ENCODE results near the gene FAM209A. TPM values are rescaled to one million over a fixed set of nuclear protein-coding genes. Genes with fewer than 3 reads are reported as not detected.
"Not testable (repeated sequence)": the region's sequence is repeated elsewhere in the genome, so short reads cannot be mapped to it uniquely, and the experiment has no call there.

Gene FAM209A
- total RNA-seq, 1 donor from 2014 or later = not detected

DNA sequence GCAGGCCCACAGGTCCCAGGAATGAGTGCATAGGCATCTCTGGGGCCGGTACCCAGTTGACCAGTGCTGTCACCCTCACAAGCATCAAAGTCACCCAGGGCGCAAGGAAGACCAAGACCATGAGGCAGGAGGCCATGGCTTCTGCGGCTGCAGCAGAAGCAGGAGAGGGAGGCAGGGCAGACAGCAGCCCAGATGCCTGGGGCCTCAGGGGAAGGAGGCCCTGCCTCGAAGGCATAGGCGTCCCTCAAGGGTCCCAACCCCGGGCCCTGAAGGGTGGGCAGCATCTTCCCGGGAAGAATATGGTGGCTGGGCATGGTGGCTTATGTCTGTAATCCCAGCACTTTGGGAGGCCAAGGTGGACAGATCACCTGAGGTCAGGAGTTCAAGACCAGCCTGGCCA is 3.0 kb downstream of the FAM209A start:
- Mint-ChIP-seq H3K27ac (ENCODE audit: unreplicated experiment) (no peak overlapping the region), H3K36me3 (ENCODE audit: unreplicated experiment) (no peaks in the 10 kb centered on the region), H3K9me3 (ENCODE audit: unreplicated experiment) (peaks cover 3% of the 10 kb centered on the region), H3K4me1 (ENCODE audit: low read depth, unreplicated experiment) (no peaks in the 10 kb centered on the region), H3K4me3 (ENCODE audit: unreplicated experiment) (no peak overlapping the region), H3K27me3 (ENCODE audit: unreplicated experiment) (peaks cover 4% of the 10 kb centered on the region)
- DNase-seq = no peak
- TF ChIP-seq, protein P1, sequence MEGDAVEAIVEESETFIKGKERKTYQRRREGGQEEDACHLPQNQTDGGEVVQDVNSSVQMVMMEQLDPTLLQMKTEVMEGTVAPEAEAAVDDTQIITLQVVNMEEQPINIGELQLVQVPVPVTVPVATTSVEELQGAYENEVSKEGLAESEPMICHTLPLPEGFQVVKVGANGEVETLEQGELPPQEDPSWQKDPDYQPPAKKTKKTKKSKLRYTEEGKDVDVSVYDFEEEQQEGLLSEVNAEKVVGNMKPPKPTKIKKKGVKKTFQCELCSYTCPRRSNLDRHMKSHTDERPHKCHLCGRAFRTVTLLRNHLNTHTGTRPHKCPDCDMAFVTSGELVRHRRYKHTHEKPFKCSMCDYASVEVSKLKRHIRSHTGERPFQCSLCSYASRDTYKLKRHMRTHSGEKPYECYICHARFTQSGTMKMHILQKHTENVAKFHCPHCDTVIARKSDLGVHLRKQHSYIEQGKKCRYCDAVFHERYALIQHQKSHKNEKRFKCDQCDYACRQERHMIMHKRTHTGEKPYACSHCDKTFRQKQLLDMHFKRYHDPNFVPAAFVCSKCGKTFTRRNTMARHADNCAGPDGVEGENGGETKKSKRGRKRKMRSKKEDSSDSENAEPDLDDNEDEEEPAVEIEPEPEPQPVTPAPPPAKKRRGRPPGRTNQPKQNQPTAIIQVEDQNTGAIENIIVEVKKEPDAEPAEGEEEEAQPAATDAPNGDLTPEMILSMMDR (IDR thresholded peaks at IDR 0.05; ENCODE audit: partially characterized antibody, unreplicated experiment) = no peak

DNA sequence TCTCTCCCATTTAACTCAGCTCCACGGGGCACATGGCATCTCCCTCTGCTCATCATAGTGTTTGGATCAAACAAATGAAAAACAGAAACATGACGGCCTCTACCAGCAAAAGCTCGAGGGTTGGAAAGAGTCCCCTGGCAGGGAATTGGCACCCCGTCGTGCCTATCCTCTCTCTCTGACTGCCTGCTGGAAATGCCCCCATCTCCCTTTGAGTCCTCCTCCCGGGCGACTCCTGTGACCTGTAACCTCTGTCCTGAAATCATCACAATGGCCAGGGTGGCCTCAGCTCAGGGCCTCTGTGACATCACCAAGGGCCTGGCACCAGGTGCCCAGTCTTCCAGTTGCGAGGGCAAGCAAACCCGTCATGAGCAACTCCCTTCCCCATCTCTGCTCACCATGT is 8.4 kb downstream of the FAM209A start, which contains the start of gene FAM209B:
Gene FAM209B, plus strand, starts transcription at position 301 of the 400 bp plus-strand sequence. Its CDS starts 96 bp downstream, at position 397.
- not testable (repeated sequence) for H3K36me3 Mint-ChIP-seq (ENCODE audit: unreplicated experiment); H3K4me1 Mint-ChIP-seq (ENCODE audit: low read depth, unreplicated experiment); H3K27ac Mint-ChIP-seq (ENCODE audit: unreplicated experiment)

DNA sequence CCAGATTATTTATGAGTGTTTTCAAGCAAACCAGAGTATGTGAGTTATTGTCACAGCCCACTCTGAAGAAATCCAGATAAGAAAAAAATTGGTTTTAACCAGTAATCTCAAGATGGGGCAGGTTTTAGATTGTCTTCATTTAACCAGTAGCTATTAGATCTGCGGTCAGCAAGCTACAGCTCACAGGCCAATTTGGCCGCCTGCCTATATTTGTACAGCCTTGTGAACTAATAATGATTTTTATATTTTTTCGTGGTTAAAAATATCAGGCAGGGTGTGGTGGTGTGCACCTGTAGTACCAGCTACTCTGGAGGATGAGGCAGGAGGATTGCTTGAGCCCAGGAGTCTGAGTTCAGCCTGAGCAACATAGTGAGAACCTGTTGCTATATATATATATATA is 13.5 kb downstream of the FAM209A start:
- no peaks in the 10 kb centered on the region for H3K27me3 Mint-ChIP-seq (ENCODE audit: unreplicated experiment)
- H3K27ac Mint-ChIP-seq (ENCODE audit: unreplicated experiment) = no peak overlapping the region
- peaks cover 3% of the 10 kb centered on the region for H3K4me1 Mint-ChIP-seq (ENCODE audit: low read depth, unreplicated experiment)
- TF ChIP-seq, protein P1 (IDR thresholded peaks at IDR 0.05; ENCODE audit: partially characterized antibody, unreplicated experiment) = no peak
- no peak overlapping the region for H3K4me3 Mint-ChIP-seq (ENCODE audit: unreplicated experiment)
- no peak for DNase-seq
- no peaks in the 10 kb centered on the region for H3K36me3 Mint-ChIP-seq (ENCODE audit: unreplicated experiment)
- no peaks in the 10 kb centered on the region for H3K9me3 Mint-ChIP-seq (ENCODE audit: unreplicated experiment)

More for the DNA sequence above, 8.4 kb downstream of the FAM209A start, which contains the start of gene FAM209B:
- not testable (repeated sequence) for H3K9me3 Mint-ChIP-seq (ENCODE audit: unreplicated experiment); H3K4me3 Mint-ChIP-seq (ENCODE audit: unreplicated experiment); H3K27me3 Mint-ChIP-seq (ENCODE audit: unreplicated experiment); DNase-seq

DNA sequence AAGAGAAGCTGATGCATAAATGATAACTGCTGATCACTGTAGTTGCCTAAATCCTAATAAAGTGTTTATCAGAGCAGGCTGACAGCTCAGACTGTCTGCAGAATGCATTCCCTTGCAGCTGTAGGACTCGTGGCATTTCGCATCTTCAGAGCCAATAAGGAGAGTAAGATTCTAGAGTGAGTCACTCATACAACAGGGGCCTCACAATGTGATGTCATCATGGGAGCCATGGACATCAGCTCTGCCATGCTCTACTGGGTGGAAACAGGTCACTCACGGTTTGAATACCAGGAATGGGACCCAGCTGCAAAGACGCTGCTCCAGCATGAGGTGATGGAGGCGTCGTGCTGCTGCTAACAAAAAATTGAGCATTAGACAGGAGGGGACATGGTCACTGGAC is 15.9 kb downstream of the FAM209A start:
- Mint-ChIP-seq H3K27ac (ENCODE audit: unreplicated experiment) (no peak overlapping the region), H3K4me1 (ENCODE audit: low read depth, unreplicated experiment) (peaks cover 3% of the 10 kb centered on the region), H3K4me3 (ENCODE audit: unreplicated experiment) (no peak overlapping the region), H3K36me3 (ENCODE audit: unreplicated experiment) (no peaks in the 10 kb centered on the region), H3K9me3 (ENCODE audit: unreplicated experiment) (no peaks in the 10 kb centered on the region), H3K27me3 (ENCODE audit: unreplicated experiment) (no peaks in the 10 kb centered on the region)
- no peak for DNase-seq
- TF ChIP-seq, protein P1 (IDR thresholded peaks at IDR 0.05; ENCODE audit: partially characterized antibody, unreplicated experiment) = no peak

DNA sequence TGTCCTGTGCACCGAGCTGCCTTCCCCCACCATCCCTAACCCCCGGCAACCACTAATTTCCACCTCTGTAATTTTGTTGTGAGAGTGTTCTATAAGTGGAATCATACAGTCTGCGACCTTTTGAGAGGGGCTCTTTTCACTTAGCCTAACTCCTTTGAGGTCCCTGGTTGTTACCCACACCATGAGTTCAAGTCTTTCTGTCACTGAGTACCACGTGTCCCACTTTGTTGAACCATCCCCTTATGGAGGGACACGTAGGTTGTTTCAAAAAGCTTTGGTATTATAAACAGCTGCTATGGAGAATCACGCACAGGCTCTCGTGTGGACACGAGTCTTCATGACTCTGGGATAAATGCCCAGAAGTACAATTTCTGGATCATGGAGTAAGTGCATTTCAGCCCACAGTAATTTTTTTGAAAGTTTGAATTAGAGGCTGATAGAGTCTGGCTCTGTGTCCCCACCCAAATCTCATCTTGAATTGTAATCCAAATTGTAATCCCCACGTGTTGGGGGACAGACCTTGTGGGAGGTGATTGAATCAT is 18.0 kb downstream of the FAM209A start:
- Mint-ChIP-seq H3K9me3 (ENCODE audit: unreplicated experiment) (peaks cover 3% of the 10 kb centered on the region), H3K27me3 (ENCODE audit: unreplicated experiment) (no peaks in the 10 kb centered on the region), H3K4me1 (ENCODE audit: low read depth, unreplicated experiment) (peaks cover 3% of the 10 kb centered on the region), H3K4me3 (ENCODE audit: unreplicated experiment) (no peak overlapping the region), H3K36me3 (ENCODE audit: unreplicated experiment) (peaks cover 4% of the 10 kb centered on the region), H3K27ac (ENCODE audit: unreplicated experiment) (no peak overlapping the region)
- TF ChIP-seq, protein P1 (IDR thresholded peaks at IDR 0.05; ENCODE audit: partially characterized antibody, unreplicated experiment) = no peak
- DNase-seq = no peak
